Prostate gland (tissue), 2 donors: ENCODE results near the gene PHYH. TPM values are rescaled to one million over a fixed set of nuclear protein-coding genes. Genes with fewer than 3 reads are reported as not detected.

ENCODE experiments used
- DNase-seq: peaks from one replicate; pipeline ENCODE4 v3.0.0-alpha.2; 2019; ENCODE audit warnings: low spot score
- H3K27ac ChIP-seq, 2 donors: fragments of 200-600 bp; sonication (generic); 2 replicates each; pipeline ENCODE4 v1.5.1; 2017 to 2019
- H3K27me3 ChIP-seq: fragments of 200-600 bp; sonication (generic); replicated peaks from 2 replicates; pipeline ENCODE4 v1.5.1; 2019; ENCODE audit not compliant: insufficient read depth
- H3K36me3 ChIP-seq, 2 donors: fragments of 200-600 bp; sonication (generic); 1 replicate in 1 of 2; 2 replicates in 1 of 2; pipeline versions ENCODE4 v1.5.1 to v1.8.1; 2017 to 2019
- H3K4me1 ChIP-seq: fragments of 200-600 bp; sonication (generic); replicated peaks from 2 replicates; pipeline ENCODE4 v1.5.1; 2019
- H3K4me3 ChIP-seq, 2 donors: fragments of 200-600 bp; sonication (generic); 2 replicates each; pipeline ENCODE4 v1.5.1; 2017 to 2019
- H3K9me3 ChIP-seq: fragments of 200-600 bp; sonication (generic); 2 replicates; pipeline ENCODE4 v1.5.1; 2017
- CTCF ChIP-seq, 4 experiments: fragments of 200-600 bp in 2 of 4; fragments of 450-650 bp in 2 of 4; sonication (generic) in 2 of 4; IDR thresholded peaks; 1 replicate in 3 of 4; 2 replicates in 1 of 4; pipeline ENCODE4 v1.5.1; 2016 to 2019; ENCODE audit warnings: antibody characterized with exemption in 4 of 4, mild to moderate bottlenecking in 2 of 4, moderate library complexity in 2 of 4
- POLR2A ChIP-seq: fragments of 450-650 bp; IDR thresholded peaks from one replicate; pipeline ENCODE4 v1.6.1; 2016; ENCODE audit warnings: antibody characterized with exemption, mild to moderate bottlenecking
- POLR2AphosphoS5 ChIP-seq: sonication (generic); formaldehyde crosslinking; IDR thresholded peaks from one replicate; pipeline ENCODE4 v1.6.1; 2017; ENCODE audit warnings: antibody characterized with exemption
- WGBS: methylation state at CpG from one replicate; pipeline ENCODE4 v1.1.5; 2018; 5-methylcytosine and 5-hydroxymethylcytosine counted together
- intact Hi-C: fragments of 100-400 bp; cut with DNase I; formaldehyde crosslinking; loops from one replicate; pipeline ENCODE4 v1.14.2; 2022
- total RNA-seq, 2 donors: library from RNA; depleted of rRNA; stranded (reverse); fragments of >200 nt; gene quantifications; one replicate each; pipeline ENCODE4 v1.1.0, GENCODE V29; 2016

The PHYH gene
- total RNA-seq: 10 to 100 TPM; 18.2 to 27.4 TPM

DNA sequence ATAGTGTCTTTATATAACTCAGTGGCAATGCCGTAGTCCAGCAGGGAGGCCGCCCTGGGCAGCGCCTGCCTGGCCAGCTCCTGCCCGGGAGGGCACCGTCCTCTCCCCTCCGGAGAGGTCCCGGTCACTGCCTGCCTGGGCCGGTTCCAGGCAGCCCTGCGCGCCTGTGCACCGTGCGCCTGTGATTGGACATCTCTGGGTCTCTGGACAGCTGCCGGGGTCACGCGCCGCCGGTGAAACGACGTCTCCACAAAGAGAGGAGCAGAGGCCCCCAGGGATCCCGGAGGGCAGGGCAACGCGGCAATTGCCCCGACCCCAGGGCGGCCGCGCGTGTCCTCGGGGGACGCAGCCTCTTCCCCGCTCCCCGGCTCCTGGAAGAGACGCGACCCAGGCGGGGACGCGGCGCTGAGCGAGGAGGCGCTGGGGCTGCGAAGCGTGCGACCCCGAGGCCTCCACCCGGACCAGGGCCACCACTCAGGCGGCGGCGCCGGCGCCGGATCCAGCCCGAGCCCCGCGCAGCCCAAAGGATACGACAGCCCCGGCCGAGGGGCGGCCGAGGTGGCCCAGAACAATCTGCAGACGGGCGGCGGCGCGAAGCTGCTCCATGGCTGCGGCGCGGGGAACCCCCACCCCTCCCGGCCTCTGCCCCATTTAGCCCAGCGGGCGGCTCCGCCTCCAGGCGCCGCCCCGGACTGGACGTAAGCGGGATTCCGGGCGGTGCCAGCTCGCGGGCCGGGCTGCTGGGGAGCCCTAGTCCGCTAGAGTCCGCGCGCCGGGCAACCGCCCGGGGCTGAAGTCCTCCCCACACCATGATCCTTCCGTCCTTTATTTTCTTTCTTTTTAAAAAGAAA is at the start of gene PHYH:
TSS of gene PHYH (minus strand) at position 628 of the 851 bp plus-strand sequence. CDS start at position 606, 22 bp downstream.
- Histone ChIP-seq H3K4me3 (peak within 1 kb of the TSS; percentile 67 to 97), H3K9me3 (no peaks in the 10 kb centered on the region), H3K36me3 (no peaks in the 10 kb centered on the region), H3K4me1 (no peaks in the 10 kb centered on the region), H3K27me3 (no peaks in the 10 kb centered on the region), H3K27ac (peak within 1 kb of the TSS; percentile 95 to 98)
- peak; percentile 89 for DNase-seq
- TF ChIP-seq POLR2A (peak; percentile 88), POLR2AphosphoS5 (peak; percentile 77), CTCF (IDR thresholded peaks at IDR 0.05) (peak in 1 of 4 experiments; percentile 16)
- intact Hi-C loops: loop anchor here (2.0 kb wide), 1 partner anchor 47 kb away; no protein-coding TSS in a partner anchor
- WGBS: under 1% methylated on average over 81 of the region's 88 CpGs

DNA sequence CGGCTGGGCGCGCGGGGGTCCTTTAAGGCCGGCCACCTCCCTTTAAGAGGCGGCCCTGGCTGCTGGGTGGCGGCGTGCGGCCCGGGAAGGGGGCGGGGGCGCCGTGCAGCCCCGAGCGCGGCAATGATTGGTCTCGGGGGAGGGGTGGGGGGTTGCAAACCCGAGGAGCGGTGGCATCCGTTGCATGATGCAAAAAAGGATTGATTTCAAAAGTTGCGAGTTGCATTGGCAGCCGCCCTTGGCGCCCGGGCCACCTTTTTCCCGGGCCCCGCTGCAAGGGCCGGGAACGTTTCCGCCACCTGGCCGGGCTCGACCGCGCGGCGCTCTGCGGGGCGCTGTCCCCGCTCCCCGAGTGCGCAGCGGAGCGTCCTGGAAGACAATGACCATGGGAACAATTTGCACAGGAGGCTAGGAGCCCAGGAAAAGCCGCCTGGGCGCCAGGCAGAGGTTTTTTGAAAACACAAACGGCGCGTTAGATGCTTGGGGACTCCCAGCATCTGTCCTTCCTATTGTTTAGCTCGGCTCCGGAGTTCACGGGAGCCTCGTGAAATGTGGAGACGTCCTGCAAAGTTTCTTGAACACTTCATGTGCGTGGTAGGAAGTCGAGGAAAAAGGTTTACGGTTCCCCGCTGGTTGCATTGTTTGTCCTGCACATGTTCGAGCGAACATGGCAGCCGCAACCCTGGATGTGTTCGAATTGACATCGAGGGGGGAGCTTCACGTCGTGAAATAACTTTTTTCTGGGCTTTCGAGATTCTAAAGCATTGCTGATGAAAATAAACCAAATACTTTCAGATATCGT is 48.6 kb upstream of the PHYH start, which contains the start of gene SEPHS1:
TSS of gene SEPHS1 (minus strand) at position 78 of the 802 bp plus-strand sequence. CDS start 3,343 bp downstream, outside the sequence.
- H3K4me1 ChIP-seq: no peaks in the 10 kb centered on the region

DNA sequence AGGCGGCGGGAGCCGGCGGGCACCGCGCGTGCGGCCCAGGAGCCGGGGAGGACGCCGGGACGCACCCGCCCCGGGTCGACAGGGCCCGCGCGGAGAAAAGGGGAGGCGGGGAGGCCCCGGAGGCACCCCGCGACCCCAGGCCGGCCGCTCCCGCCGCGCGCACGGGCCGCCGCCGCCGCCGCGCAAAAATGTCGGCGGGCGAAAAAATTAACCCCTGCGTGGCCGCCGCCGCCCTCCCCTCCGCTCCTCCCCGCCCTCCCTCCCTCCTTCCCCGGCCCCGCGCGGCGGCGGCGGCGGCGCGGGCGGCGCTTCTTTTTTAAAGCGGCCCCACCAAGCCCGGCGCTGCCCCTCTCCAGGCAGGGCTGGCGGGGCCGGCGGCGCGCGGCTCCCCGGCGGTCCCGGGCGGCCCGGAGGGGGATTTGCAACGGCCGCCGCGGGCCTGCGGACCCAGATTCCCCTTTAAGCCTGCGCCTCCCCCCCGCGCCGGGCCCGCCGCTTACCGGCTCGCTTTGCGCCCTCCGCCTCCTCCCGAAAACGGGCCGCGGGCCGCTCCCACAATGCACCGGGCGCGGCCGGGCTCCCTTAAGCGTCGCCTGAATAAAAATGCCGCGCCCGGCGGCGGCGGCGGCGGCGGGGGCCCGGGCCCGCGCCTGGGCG is 47.8 kb upstream of the PHYH start:
- no peaks in the 10 kb centered on the region for H3K36me3 ChIP-seq
- DNase-seq: peak; percentile 76
- H3K9me3 ChIP-seq: no peaks in the 10 kb centered on the region
- peak overlapping the region; percentile 92 to 96 for H3K27ac ChIP-seq
- intact Hi-C loops: loop anchor here (2.0 kb wide), 1 partner anchor 47 kb away; the partner anchor contains the start of gene PHYH
- no peaks in the 10 kb centered on the region for H3K4me1 ChIP-seq
- H3K4me3 ChIP-seq: peak overlapping the region; percentile 80 to 83
- WGBS: under 1% methylated on average over 74 of the region's 109 CpGs
- H3K27me3 ChIP-seq: no peaks in the 10 kb centered on the region
- TF ChIP-seq CTCF (IDR thresholded peaks at IDR 0.05): no peak
- no peak for TF ChIP-seq POLR2A
- TF ChIP-seq POLR2AphosphoS5: no peak

More for the DNA sequence above, 48.6 kb upstream of the PHYH start, which contains the start of gene SEPHS1:
- H3K9me3 ChIP-seq: no peaks in the 10 kb centered on the region
- WGBS: under 1% methylated on average over 60 of the region's 65 CpGs
- peak within 1 kb of the TSS; percentile 80 to 83 for H3K4me3 ChIP-seq
- no peaks in the 10 kb centered on the region for H3K36me3 ChIP-seq
- peak; percentile 13 for TF ChIP-seq POLR2AphosphoS5
- no peak for TF ChIP-seq POLR2A
- intact Hi-C loops: no loop called here
- H3K27ac ChIP-seq: peak within 1 kb of the TSS; percentile 92 to 96
- DNase-seq: peak; percentile 65
- no peaks in the 10 kb centered on the region for H3K27me3 ChIP-seq

GRCh38 chr10:13347043-13347499 is 47.2 kb upstream of the PHYH start:
- no peak for TF ChIP-seq POLR2A
- no peak for TF ChIP-seq POLR2AphosphoS5
- no peak for TF ChIP-seq CTCF (IDR thresholded peaks at IDR 0.05)
- H3K36me3 ChIP-seq: no peaks in the 10 kb centered on the region
- H3K9me3 ChIP-seq: no peaks in the 10 kb centered on the region
- no peaks in the 10 kb centered on the region for H3K4me1 ChIP-seq
- no peak for DNase-seq
- intact Hi-C loops: loop anchor here (2.0 kb wide), 1 partner anchor 46 kb away; the partner anchor contains the start of gene PHYH
- peak overlapping the region; percentile 80 to 83 for H3K4me3 ChIP-seq
- no peaks in the 10 kb centered on the region for H3K27me3 ChIP-seq
- peak overlapping the region; percentile 92 to 96 for H3K27ac ChIP-seq
- under 1% methylated on average over 45 of the region's 47 CpGs for WGBS
